ENCODE measurements around the gene PSMB10.

DNA sequence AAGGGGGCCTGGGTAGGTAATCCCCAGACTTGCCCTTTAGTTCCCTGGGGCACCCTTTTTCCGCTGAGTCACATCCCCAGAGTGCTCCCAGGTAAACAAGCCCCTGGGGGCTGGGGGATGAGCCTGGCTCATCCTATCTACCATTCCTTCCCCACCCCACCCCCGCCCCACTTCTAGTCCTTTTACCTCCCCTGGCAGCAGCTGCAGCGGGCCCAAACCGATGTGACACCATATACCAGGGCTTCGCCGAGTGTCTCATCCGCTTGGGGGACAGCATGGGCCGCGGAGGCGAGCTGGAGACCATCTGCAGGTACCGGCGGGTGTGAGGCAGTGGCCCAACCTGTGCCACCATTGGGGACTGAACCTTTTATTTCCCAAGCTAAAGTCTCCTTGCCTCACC lies 51.1 kb downstream of the PSMB10 start:
- TF ChIP-seq, protein P1, sequence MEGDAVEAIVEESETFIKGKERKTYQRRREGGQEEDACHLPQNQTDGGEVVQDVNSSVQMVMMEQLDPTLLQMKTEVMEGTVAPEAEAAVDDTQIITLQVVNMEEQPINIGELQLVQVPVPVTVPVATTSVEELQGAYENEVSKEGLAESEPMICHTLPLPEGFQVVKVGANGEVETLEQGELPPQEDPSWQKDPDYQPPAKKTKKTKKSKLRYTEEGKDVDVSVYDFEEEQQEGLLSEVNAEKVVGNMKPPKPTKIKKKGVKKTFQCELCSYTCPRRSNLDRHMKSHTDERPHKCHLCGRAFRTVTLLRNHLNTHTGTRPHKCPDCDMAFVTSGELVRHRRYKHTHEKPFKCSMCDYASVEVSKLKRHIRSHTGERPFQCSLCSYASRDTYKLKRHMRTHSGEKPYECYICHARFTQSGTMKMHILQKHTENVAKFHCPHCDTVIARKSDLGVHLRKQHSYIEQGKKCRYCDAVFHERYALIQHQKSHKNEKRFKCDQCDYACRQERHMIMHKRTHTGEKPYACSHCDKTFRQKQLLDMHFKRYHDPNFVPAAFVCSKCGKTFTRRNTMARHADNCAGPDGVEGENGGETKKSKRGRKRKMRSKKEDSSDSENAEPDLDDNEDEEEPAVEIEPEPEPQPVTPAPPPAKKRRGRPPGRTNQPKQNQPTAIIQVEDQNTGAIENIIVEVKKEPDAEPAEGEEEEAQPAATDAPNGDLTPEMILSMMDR (IDR thresholded peaks at IDR 0.05) = no peak
- TF ChIP-seq POLR2A (IDR thresholded peaks at IDR 0.05) = no peak
